ENCODE data around the gene BCL2L15. TPM values are rescaled to one million over a fixed set of nuclear protein-coding genes. Genes with fewer than 3 reads are reported as not detected.

BCL2L15 gene
- total RNA-seq, 1 experiment from 2014 or later = 0.17 TPM

DNA sequence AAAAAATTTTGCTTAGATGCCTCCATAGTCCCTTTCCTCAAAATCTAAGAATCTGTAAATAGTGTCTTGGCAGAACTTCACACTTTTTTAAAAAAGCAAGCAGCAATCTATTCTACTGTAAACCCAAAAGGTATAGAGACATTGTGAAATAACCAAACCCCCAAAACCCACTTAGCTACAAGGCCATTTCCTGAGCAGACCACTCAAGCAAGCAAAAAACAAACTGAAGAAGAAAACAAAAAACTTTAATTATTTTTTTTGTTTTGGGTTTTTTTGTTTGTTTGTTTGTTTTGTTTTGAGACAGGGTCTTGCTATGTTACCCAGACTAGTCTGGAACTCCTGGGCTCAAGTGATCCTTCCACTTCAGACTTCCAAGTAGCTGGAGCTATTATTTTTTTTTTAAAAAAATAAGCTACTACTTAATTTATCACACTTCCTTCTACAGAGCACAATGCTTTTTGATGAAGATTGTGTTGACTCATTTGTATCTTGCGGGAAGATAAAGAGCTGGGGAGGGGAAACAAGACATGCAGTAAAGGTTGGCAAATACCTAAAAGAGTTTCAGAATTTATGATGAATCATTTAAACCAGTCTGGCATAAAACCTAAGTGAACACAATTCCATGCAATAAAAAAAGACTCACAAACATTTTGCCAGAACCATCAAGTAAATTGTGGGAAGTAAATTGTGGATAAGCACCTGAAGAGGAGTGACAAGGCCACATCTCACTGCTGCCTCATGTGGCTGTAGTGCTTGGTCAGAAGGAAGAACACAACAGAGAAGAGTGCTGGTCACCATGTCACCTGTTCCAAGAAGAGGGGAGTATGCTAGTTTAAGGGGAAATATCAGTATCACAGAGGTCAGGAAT lies 13.1 kb downstream of the BCL2L15 start (continued):
- no peak for TF ChIP-seq ZNF317 (CRISPR knock-in tag; IDR thresholded peaks at IDR 0.05; ENCODE audit: borderline replicate concordance, low read depth)

GRCh38 chr1:113872219-113872935 lies 15.0 kb downstream of the BCL2L15 start:
- Mint-ChIP-seq H3K27ac (no peak overlapping the region), H3K27me3 (ENCODE audit: low read depth) (no peaks in the 10 kb centered on the region), H3K4me3 (no peak overlapping the region), H3K9me3 (no peaks in the 10 kb centered on the region), H3K36me3 (no peaks in the 10 kb centered on the region), H3K4me1 (0 out of 2 replicates have a peak, but pooled peaks cover 2% of the 10 kb centered on the region)
- DNase-seq (ENCODE audit: low spot score) = no peak
- ATAC-seq = no peak
- TF ChIP-seq ETV6 (CRISPR knock-in tag; IDR thresholded peaks at IDR 0.05) (no peak), ZSCAN18 (CRISPR knock-in tag; IDR thresholded peaks at IDR 0.05) (no peak), ATF1 (CRISPR knock-in tag; IDR thresholded peaks at IDR 0.05) (no peak), AFF4 (CRISPR knock-in tag; IDR thresholded peaks at IDR 0.05; ENCODE audit: borderline replicate concordance) (no peak), ZNF396 (CRISPR knock-in tag; IDR thresholded peaks at IDR 0.05; ENCODE audit: borderline replicate concordance) (no peak), RORB (CRISPR knock-in tag; IDR thresholded peaks at IDR 0.05) (no peak), HMGA2 (CRISPR knock-in tag; IDR thresholded peaks at IDR 0.05) (no peak), ZNF263 (CRISPR knock-in tag; IDR thresholded peaks at IDR 0.05; ENCODE audit: low read depth) (no peak), ZNF425 (CRISPR knock-in tag; conservative IDR thresholded peaks at IDR 0.05) (no peak), NR1H2 (CRISPR knock-in tag; IDR thresholded peaks at IDR 0.05) (no peak), NFYB (CRISPR knock-in tag; conservative IDR thresholded peaks at IDR 0.05; ENCODE audit: low read depth) (no peak), E2F4 (CRISPR knock-in tag; IDR thresholded peaks at IDR 0.05; ENCODE audit: borderline replicate concordance, low read depth) (no peak), SP1 (CRISPR knock-in tag; conservative IDR thresholded peaks at IDR 0.05) (no peak)
- TF ChIP-seq, protein P1, sequence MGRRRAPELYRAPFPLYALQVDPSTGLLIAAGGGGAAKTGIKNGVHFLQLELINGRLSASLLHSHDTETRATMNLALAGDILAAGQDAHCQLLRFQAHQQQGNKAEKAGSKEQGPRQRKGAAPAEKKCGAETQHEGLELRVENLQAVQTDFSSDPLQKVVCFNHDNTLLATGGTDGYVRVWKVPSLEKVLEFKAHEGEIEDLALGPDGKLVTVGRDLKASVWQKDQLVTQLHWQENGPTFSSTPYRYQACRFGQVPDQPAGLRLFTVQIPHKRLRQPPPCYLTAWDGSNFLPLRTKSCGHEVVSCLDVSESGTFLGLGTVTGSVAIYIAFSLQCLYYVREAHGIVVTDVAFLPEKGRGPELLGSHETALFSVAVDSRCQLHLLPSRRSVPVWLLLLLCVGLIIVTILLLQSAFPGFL (CRISPR knock-in tag; IDR thresholded peaks at IDR 0.05; ENCODE audit: borderline replicate concordance) = no peak
- TF ChIP-seq, protein P2, sequence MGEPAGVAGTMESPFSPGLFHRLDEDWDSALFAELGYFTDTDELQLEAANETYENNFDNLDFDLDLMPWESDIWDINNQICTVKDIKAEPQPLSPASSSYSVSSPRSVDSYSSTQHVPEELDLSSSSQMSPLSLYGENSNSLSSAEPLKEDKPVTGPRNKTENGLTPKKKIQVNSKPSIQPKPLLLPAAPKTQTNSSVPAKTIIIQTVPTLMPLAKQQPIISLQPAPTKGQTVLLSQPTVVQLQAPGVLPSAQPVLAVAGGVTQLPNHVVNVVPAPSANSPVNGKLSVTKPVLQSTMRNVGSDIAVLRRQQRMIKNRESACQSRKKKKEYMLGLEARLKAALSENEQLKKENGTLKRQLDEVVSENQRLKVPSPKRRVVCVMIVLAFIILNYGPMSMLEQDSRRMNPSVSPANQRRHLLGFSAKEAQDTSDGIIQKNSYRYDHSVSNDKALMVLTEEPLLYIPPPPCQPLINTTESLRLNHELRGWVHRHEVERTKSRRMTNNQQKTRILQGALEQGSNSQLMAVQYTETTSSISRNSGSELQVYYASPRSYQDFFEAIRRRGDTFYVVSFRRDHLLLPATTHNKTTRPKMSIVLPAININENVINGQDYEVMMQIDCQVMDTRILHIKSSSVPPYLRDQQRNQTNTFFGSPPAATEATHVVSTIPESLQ (CRISPR knock-in tag; IDR thresholded peaks at IDR 0.05) = no peak
- CTCF ChIA-PET = no interaction called here
- POLR2A ChIA-PET = no interaction called here

Measured in WTC11 (cell line).